ENCODE results near the gene BRAT1. TPM values are rescaled to one million over a fixed set of nuclear protein-coding genes. Genes with fewer than 3 reads are reported as not detected.

BRAT1 gene
- total and polyA plus RNA-seq, 2 donors (not counting 1 experiment from before 2014, with no cell fraction given), result 4.0 to 20.1 TPM

DNA sequence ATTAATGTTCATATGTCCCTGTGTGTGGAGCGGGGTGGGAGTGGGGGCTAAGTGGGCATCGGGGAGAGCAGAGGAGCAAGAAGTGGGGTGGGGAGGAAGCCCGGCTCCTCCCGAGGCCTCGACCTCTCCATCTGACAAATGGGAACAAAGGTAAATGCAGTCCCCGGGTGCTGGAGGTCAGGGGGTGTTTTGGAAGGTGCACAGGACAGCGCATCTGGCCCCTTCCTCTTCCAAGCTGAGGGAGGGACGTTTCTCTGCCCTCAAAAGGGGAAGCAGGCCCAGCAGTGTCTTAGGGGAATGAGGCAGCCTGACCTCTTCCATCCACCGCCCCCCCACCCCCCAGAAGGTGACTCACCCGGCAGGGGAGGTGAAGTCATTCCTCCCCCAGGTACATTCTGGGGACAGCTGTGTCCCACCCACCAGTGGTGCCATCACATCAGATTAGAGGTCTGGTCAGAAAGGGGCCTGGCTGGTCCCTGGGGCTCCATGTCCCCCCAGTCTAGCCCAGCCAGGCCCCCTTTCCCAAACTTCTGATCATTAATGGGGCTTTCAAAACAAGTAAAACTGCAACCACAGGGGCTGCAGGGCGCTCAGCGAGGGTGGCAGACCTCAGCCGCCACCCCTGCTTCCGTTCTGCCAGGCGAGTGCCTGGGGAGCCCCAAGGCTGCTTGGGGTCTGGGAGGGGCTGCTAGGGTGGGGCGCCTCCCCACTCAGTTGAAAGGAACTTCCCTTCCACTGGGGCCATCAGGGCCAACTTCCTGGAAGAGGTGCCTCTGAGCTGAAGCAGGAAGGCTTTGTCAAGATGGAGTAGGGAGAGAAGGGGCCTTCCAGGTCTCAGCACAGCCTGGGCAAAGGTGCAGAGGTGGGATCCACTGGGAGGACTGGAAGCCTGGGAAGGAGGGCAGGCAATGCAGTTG lies 25.0 kb downstream of the BRAT1 start:
- H4K20me1 ChIP-seq (ENCODE audit: control insufficient read depth, extremely low read depth, insufficient read depth, low read length), result no peaks in the 10 kb centered on the region
- H3K9ac ChIP-seq (ENCODE audit: insufficient read depth, low read length), result no peak overlapping the region
- H3K36me3 ChIP-seq (ENCODE audit: control insufficient read depth, insufficient read depth, low read length), result no peaks in the 10 kb centered on the region
- peak in 1 of 2 donors; percentile 40 for DNase-seq (ENCODE audit: low read depth in 2 of 2)
- no peak overlapping the region for H3K4me3 ChIP-seq (replicated peaks in 1 of 4; ENCODE audit: control extremely low read depth in 1 of 4, insufficient read depth in 1 of 4, low read depth in 3 of 4, low read length in 4 of 4)
- no peak overlapping the region for H2AFZ ChIP-seq (ENCODE audit: low read length)
- H3K27me3 ChIP-seq (ENCODE audit: control insufficient read depth, insufficient read depth, low read length), result no peaks in the 10 kb centered on the region
- H3K27ac ChIP-seq (ENCODE audit: insufficient read depth, low read length), result no peak overlapping the region
- H3K9me3 ChIP-seq (ENCODE audit: control insufficient read depth, insufficient read depth, low read depth, low read length), result no peaks in the 10 kb centered on the region
- TF ChIP-seq, protein P1, sequence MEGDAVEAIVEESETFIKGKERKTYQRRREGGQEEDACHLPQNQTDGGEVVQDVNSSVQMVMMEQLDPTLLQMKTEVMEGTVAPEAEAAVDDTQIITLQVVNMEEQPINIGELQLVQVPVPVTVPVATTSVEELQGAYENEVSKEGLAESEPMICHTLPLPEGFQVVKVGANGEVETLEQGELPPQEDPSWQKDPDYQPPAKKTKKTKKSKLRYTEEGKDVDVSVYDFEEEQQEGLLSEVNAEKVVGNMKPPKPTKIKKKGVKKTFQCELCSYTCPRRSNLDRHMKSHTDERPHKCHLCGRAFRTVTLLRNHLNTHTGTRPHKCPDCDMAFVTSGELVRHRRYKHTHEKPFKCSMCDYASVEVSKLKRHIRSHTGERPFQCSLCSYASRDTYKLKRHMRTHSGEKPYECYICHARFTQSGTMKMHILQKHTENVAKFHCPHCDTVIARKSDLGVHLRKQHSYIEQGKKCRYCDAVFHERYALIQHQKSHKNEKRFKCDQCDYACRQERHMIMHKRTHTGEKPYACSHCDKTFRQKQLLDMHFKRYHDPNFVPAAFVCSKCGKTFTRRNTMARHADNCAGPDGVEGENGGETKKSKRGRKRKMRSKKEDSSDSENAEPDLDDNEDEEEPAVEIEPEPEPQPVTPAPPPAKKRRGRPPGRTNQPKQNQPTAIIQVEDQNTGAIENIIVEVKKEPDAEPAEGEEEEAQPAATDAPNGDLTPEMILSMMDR (conservative IDR thresholded peaks at IDR 0.05 in 1 of 2, IDR thresholded peaks at IDR 0.05 in 1 of 2; ENCODE audit: low read depth in 1 of 2, low read length in 2 of 2), result no peak
- no peak for TF ChIP-seq EZH2 (IDR thresholded peaks at IDR 0.05; ENCODE audit: low read length, missing control alignments)
- peaks cover 25% of the 10 kb centered on the region for H3K4me1 ChIP-seq (ENCODE audit: control insufficient read depth, extremely low read depth, insufficient read depth, low read length)
- H3K4me2 ChIP-seq (ENCODE audit: extremely low read depth, insufficient read depth, low read length), result no peak overlapping the region
- H3K79me2 ChIP-seq (ENCODE audit: control insufficient read depth, insufficient read depth, low read length), result no peaks in the 10 kb centered on the region

DNA sequence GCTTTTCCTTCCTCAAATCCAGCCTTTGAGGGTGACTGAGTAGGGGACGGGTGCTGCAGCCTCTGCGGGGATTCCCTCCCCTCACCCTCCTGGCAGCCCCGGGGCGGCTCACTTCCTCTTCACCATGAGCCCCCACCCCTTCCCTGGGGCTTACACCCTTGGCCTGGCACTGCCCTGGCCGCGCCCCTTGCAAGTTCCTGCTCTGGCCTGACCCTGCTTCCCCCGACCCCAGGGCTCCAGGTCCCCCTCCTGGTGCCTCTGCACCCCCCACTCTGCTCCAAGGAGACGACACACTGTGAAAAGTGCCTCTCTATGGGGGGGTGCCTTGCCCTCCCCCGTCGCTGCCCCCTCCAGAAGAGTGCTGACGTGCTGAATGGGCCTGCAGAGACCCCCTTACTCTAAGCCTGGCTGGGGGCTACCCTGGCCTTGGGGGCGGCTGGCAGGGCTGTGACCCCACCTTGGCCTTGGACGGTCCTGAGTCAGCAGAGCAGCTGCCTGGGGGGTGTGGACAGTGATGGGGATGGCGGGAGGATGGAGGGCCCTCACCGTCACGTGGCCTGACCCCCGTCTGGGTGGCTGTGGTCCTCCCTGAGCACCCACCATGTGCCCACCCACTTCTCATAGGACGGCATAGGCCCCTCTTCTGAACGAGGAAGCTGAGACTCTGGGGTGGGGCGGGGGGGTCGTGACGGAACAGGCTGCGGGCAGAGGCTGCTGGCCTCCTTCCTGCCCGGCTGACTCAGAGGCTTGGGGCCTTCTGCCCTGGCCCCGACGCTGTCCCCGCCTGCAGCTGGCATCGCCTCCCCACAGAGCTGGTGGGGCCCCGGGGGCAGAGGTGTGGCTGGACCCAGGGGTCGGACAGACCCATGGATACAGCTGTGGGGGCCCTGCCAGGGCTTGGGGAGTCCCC lies 25.9 kb downstream of the BRAT1 start:
- no peak overlapping the region for H3K9ac ChIP-seq (ENCODE audit: insufficient read depth, low read length)
- H3K27ac ChIP-seq (ENCODE audit: insufficient read depth, low read length), result peak overlapping the region; percentile 43
- no peak overlapping the region for H3K4me3 ChIP-seq (replicated peaks in 1 of 4; ENCODE audit: control extremely low read depth in 1 of 4, insufficient read depth in 1 of 4, low read depth in 3 of 4, low read length in 4 of 4)
- H3K4me1 ChIP-seq (ENCODE audit: control insufficient read depth, extremely low read depth, insufficient read depth, low read length), result peaks cover 25% of the 10 kb centered on the region
- TF ChIP-seq, protein P1 (conservative IDR thresholded peaks at IDR 0.05 in 1 of 2, IDR thresholded peaks at IDR 0.05 in 1 of 2; ENCODE audit: low read depth in 1 of 2, low read length in 2 of 2), result no peak
- TF ChIP-seq EZH2 (IDR thresholded peaks at IDR 0.05; ENCODE audit: low read length, missing control alignments), result no peak
- H3K36me3 ChIP-seq (ENCODE audit: control insufficient read depth, insufficient read depth, low read length), result no peaks in the 10 kb centered on the region
- no peaks in the 10 kb centered on the region for H4K20me1 ChIP-seq (ENCODE audit: control insufficient read depth, extremely low read depth, insufficient read depth, low read length)
- H3K4me2 ChIP-seq (ENCODE audit: extremely low read depth, insufficient read depth, low read length), result no peak overlapping the region
- no peaks in the 10 kb centered on the region for H3K27me3 ChIP-seq (ENCODE audit: control insufficient read depth, insufficient read depth, low read length)
- no peak overlapping the region for H2AFZ ChIP-seq (ENCODE audit: low read length)
- no peaks in the 10 kb centered on the region for H3K9me3 ChIP-seq (ENCODE audit: control insufficient read depth, insufficient read depth, low read depth, low read length)
- DNase-seq (ENCODE audit: low read depth in 2 of 2), result peak; percentile 57 to 69
- no peaks in the 10 kb centered on the region for H3K79me2 ChIP-seq (ENCODE audit: control insufficient read depth, insufficient read depth, low read length)

Measured in fibroblast of lung (primary cell).